H1 (cell line): Measurements from ENCODE around the gene ZNF320.

Source experiments
- GABPA ChIP-seq: IDR thresholded peaks from 2 replicates; pipeline ENCODE4 v1.6.1; 2011; ENCODE audit warnings: mild to moderate bottlenecking, low read length, moderate library complexity, borderline replicate concordance; ENCODE audit not compliant: insufficient read depth
- KDM5A ChIP-seq: fragments of 200-600 bp; IDR thresholded peaks from 2 replicates; pipeline ENCODE4 v1.7.1; 2012; ENCODE audit warnings: mild to moderate bottlenecking, low read length, inconsistent platforms, mixed read lengths
- POLR2A ChIP-seq, 2 experiments: IDR thresholded peaks; 1 replicate in 1 of 2; 2 replicates in 1 of 2; pipeline ENCODE4 v1.6.1; 2011; ENCODE audit warnings: low read depth in 2 of 2, low read length in 2 of 2, mild to moderate bottlenecking in 2 of 2; ENCODE audit errors: control extremely low read depth in 1 of 2
- ZNF274 ChIP-seq: IDR thresholded peaks from 2 replicates; pipeline ENCODE4 v1.7.0; 2012; ENCODE audit warnings: low read length, borderline replicate concordance; ENCODE audit errors: extremely low read depth
- TF ChIP-seq, protein P1 (sequence below), 3 experiments: IDR thresholded peaks; 1 replicate in 2 of 3; 2 replicates in 1 of 3; pipeline versions ENCODE4 v1.5.1 to v1.6.1; 2011; ENCODE audit warnings: low read length in 3 of 3, mild to moderate bottlenecking in 3 of 3, inconsistent platforms in 2 of 3, low read depth in 1 of 3, moderate library complexity in 1 of 3; ENCODE audit not compliant: insufficient read depth in 1 of 3; ENCODE audit errors: control extremely low read depth in 1 of 3

DNA sequence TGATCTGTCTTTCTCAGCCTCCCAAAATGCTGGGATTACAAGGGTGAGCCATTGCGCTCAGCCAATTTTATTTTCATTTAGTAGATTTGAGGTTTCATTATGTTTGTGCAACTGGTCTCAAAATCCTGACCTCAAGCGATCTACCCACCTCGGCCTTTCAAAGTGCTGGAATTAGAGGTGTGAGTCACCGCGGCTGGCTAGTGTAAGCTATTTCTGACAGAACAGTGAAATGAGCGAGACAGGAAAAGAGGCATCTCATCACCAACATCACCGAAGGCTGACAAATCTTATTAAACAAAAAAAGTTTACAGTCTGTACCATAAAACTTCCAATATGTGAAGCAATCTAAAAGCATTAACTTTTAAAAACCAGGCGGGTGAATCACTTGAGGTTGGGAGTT lies 38.0 kb upstream of the ZNF320 start:
- TF ChIP-seq KDM5A (no peak), ZNF274 (no peak), POLR2A (IDR thresholded peaks at IDR 0.05; ENCODE audit: control extremely low read depth in 1 of 2, low read depth in 2 of 2, low read length in 2 of 2) (no peak), GABPA (no peak)
- TF ChIP-seq, protein P1, sequence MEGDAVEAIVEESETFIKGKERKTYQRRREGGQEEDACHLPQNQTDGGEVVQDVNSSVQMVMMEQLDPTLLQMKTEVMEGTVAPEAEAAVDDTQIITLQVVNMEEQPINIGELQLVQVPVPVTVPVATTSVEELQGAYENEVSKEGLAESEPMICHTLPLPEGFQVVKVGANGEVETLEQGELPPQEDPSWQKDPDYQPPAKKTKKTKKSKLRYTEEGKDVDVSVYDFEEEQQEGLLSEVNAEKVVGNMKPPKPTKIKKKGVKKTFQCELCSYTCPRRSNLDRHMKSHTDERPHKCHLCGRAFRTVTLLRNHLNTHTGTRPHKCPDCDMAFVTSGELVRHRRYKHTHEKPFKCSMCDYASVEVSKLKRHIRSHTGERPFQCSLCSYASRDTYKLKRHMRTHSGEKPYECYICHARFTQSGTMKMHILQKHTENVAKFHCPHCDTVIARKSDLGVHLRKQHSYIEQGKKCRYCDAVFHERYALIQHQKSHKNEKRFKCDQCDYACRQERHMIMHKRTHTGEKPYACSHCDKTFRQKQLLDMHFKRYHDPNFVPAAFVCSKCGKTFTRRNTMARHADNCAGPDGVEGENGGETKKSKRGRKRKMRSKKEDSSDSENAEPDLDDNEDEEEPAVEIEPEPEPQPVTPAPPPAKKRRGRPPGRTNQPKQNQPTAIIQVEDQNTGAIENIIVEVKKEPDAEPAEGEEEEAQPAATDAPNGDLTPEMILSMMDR (IDR thresholded peaks at IDR 0.05; ENCODE audit: control extremely low read depth in 1 of 3, insufficient read depth in 1 of 3, low read depth in 1 of 3, low read length in 3 of 3): no peak
